ENCODE results near the gene RPS2. TPM values are rescaled to one million over a fixed set of nuclear protein-coding genes. Genes with fewer than 3 reads are reported as not detected.

The RPS2 gene
- total and polyA plus RNA-seq, 8 donors = 1,316 to 3,219 (median 1,806) TPM

DNA sequence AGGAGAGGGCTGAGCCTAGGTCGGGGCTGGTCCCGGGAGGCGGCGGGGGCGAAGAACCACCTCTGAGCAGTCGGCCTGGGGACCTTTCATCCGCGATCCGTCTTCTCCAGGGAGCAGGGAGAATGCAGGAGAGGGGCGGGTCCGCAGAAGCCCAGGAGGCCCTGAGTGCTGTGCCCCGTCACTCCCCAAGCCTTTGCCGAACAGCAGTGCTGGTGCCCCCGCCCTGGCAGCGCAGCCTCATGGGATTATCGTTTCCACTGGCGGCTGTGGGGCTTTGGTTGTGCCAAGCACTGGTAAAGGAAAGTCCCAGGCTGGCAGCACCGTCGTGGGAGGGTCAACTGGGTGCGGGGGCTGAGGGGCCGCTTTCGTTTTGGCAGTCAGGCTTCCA lies 7.9 kb upstream of the RPS2 start:
- H3K27ac ChIP-seq = no peak overlapping the region
- no peak for FAIRE-seq
- peak; percentile 1 to 14 (median 4) for ATAC-seq

DNA sequence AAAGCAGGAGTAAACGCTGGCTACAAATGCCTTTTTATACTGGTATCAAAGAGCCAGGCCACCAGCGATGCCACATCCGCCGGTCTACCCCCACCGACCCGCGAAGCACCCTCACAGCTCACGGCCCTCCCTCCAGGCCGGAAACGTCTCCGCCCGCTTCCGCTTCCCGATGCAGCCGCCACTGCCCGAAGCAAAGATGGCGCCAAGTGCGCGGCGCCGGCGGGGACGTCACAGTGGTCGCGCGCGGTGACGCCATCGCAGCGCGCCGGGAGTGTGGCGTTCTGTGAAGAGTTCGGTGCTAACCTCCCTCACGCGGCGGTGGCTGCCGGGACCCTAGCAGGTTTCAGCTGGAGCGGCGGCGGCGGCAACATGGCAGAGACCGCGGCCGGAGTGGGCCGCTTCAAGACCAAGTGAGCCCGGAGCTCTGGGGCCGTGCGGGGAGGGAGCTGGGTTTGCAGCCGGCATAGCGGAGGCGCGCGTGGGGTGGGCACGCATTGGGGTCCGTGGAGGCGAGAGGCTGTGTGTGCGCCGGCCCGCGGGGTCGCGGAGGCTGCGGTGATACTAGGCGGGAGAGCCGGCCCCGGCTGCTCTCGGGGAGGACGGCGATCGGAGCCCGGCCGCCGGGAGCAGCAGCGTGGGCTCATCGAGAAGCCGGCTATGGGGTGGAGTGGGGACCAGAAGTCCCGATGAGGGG lies 7.3 kb upstream of the RPS2 start, which contains the start of gene TBL3:
TSS of gene TBL3 (plus strand) at position 258 of the 694 bp plus-strand sequence. CDS start at position 370, 112 bp downstream.
- peaks cover 0 to 13% (median 12%) of the 10 kb centered on the region in 3 donors for H3K4me1 ChIP-seq
- H3K27me3 ChIP-seq = no peaks in the 10 kb centered on the region
- peak within 1 kb of the TSS; percentile 87 to 93 (median 92) for H3K27ac ChIP-seq
- peak within 1 kb of the TSS; percentile 85 to 99 (median 98) for H3K4me3 ChIP-seq
- WGBS, 2 donors = 0 to 1% methylated on average over 65 to 78 of the region's 78 CpGs
- no peaks in the 10 kb centered on the region for H3K9me3 ChIP-seq
- intact Hi-C loops (cut with DNase I) = no loop called here
- ATAC-seq = peak; percentile 94 to 97 (median 96)
- no peak for FAIRE-seq
- H3K36me3 ChIP-seq = peaks cover 0 to 19% (median 14%) of the 10 kb centered on the region in 3 donors
- peak; percentile 89 to 97 (median 94) for DNase-seq
- TF ChIP-seq, protein P1, sequence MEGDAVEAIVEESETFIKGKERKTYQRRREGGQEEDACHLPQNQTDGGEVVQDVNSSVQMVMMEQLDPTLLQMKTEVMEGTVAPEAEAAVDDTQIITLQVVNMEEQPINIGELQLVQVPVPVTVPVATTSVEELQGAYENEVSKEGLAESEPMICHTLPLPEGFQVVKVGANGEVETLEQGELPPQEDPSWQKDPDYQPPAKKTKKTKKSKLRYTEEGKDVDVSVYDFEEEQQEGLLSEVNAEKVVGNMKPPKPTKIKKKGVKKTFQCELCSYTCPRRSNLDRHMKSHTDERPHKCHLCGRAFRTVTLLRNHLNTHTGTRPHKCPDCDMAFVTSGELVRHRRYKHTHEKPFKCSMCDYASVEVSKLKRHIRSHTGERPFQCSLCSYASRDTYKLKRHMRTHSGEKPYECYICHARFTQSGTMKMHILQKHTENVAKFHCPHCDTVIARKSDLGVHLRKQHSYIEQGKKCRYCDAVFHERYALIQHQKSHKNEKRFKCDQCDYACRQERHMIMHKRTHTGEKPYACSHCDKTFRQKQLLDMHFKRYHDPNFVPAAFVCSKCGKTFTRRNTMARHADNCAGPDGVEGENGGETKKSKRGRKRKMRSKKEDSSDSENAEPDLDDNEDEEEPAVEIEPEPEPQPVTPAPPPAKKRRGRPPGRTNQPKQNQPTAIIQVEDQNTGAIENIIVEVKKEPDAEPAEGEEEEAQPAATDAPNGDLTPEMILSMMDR (IDR thresholded peaks at IDR 0.05) = no peak

More for the DNA sequence above, 7.9 kb upstream of the RPS2 start:
- H3K9me3 ChIP-seq = no peaks in the 10 kb centered on the region
- DNase-seq = peak in 3 of 6 donors; percentile 33 to 80 (median 58)
- H3K36me3 ChIP-seq = peaks cover 0 to 24% (median 14%) of the 10 kb centered on the region in 3 donors
- TF ChIP-seq, protein P1 (IDR thresholded peaks at IDR 0.05) = no peak
- intact Hi-C loops (cut with DNase I) = no loop called here
- H3K4me3 ChIP-seq = peak overlapping the region; percentile 85 to 99 (median 98)
- H3K4me1 ChIP-seq = peaks cover 0 to 13% (median 12%) of the 10 kb centered on the region in 3 donors
- 2% methylated on average over 22 of the region's 22 CpGs for WGBS, 2 donors
- no peaks in the 10 kb centered on the region for H3K27me3 ChIP-seq

DNA sequence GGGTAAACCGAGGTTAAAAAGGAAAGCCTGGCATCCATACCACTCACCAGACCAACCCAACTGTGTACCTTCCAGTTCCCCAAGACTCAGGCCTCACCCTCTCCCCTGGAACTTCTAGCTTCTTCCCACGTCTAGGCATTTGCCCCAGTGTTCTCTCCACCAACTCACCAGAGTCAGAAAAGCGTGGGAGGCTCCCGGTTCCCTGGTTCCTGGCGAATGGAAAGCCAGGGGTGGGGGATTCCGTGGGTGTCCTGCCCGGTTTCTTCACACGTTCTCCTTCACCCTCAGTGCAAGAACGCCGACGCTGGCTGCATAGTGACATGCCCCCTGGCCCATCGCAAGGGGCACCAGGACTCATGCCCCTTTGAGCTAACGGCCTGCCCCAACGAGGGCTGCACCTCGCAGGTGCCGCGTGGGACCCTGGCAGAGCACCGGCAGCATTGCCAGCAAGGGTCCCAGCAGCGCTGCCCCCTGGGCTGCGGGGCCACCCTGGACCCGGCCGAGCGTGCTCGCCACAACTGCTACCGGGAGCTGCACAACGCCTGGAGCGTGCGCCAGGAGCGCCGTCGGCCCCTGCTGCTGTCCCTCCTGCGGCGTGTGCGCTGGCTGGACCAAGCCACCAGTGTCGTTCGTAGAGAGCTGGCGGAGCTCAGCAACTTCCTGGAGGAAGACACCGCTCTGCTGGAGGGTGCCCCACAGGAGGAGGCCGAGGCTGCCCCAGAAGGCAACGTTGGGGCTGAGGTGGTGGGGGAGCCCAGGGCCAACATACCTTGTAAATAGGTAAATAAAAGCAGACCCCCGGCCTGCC lies 3.7 kb upstream of the RPS2 start:
- Histone ChIP-seq H3K27me3 (no peaks in the 10 kb centered on the region), H3K36me3 (no peaks in the 10 kb centered on the region), H3K4me1 (peaks cover 0 to 23% (median 15%) of the 10 kb centered on the region in 3 donors), H3K9me3 (no peaks in the 10 kb centered on the region), H3K27ac (no peak overlapping the region), H3K4me3 (no peak overlapping the region)
- WGBS, 2 donors = 86 to 90% methylated on average over 41 of the region's 41 CpGs
- TF ChIP-seq, protein P1 (IDR thresholded peaks at IDR 0.05) = no peak
- ATAC-seq (no peak), DNase-seq (peak in 2 of 6 donors; percentile 45 to 67), FAIRE-seq (no peak)
- intact Hi-C loops (cut with DNase I) = no loop called here

DNA sequence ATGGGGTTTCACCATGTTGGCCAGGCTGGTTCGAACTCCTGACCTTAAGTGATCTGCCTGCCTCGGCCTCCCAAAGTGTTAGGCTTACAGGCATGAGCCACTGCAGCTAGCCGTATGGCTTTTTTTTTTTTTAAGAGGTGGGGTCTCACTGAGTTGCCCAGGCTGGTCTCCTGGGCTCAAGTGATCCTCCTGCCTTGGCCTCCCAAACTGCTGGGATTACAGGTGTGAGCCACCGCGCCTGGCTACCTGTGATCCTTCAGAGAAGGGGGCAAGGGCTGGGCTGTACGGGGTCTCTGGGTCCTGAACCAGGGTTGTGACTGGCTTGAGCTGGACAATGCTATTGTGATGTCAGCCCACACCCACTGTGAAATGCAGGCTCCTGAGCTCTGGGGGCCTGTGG lies 1.8 kb upstream of the RPS2 start, which contains the start of gene RNF151:
TSS of gene RNF151 (plus strand) at position 397 of the 400 bp plus-strand sequence. CDS start 26 bp downstream, outside the sequence.
- Histone ChIP-seq H3K4me1 (peaks cover 0 to 18% (median 11%) of the 10 kb centered on the region in 3 donors), H3K4me3 (peak within 1 kb of the TSS; percentile 74 to 96 (median 88)), H3K27ac (peak within 1 kb of the TSS in 1 of 4 donors; percentile 91), H3K36me3 (peaks cover 0 to 16% (median 8%) of the 10 kb centered on the region in 3 donors), H3K27me3 (no peaks in the 10 kb centered on the region), H3K9me3 (no peaks in the 10 kb centered on the region)
- intact Hi-C loops (cut with DNase I) = no loop called here
- DNase-seq (peak in 1 of 6 donors; percentile 60), FAIRE-seq (no peak), ATAC-seq (no peak)
- TF ChIP-seq, protein P1 (IDR thresholded peaks at IDR 0.05) = no peak
- 94 to 96% methylated on average over 6 of the region's 6 CpGs for WGBS, 2 donors
